ENCODE measurements around the gene LRP11.

Gene LRP11

DNA sequence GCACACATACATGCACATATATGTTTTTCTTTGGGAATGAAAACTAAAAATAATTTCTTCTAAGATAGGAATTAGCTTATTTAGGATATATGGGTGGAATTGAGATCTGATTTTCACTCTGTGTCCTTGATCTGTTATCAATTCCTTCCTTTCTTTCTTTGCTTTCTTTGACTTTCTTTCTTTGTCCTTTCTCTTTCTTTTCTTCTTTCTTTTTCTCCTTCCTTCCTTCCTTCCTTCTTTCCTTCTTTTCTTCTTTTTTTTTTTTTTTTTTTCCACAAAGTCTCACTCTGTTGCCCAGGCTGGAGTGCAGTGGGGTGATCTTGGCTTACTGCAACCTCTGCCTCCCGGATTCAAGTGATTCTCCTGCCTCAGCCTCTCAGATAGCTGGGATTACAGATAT, 86.5 kb downstream of the LRP11 start:
- DNase-seq: no peak

DNA sequence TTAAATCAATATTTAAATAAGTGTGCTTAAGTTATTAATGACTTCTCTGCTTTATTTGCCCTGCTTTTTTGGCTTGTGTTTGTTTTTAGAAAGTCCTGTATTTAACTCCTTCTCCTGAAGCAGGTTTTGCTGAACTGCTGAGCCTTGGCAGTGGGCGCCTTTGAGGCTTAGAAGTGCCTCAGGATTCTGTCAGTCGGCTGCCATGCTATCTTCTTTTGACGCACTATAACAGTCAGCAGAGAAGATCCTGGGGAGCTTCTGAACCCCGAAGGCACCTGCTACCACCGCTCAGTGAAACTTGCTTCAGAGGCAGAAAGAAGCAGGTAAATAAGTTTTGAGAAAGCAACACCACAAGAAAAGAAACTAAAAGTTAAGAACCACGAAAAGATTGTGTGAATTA, 92.2 kb downstream of the LRP11 start:
- no peak for DNase-seq

DNA sequence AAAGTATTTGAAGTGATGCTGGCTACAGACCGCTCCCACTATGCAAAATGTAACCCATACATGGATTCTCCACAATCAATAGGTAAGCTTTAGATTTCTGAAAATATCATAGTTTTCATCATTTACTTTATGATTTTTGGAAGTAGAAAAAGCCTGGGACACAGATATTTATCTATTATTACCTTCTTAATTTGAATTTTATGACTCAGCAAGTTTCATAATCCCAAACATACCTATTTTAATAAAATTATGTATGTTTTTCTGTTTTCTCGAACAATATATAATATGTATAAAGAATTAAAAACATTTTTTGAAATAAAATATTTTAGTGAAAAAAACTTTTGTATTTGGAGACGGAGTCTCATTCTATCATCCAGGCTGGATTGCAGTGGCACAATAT, 93.0 kb downstream of the LRP11 start:
- no peak for DNase-seq

DNA sequence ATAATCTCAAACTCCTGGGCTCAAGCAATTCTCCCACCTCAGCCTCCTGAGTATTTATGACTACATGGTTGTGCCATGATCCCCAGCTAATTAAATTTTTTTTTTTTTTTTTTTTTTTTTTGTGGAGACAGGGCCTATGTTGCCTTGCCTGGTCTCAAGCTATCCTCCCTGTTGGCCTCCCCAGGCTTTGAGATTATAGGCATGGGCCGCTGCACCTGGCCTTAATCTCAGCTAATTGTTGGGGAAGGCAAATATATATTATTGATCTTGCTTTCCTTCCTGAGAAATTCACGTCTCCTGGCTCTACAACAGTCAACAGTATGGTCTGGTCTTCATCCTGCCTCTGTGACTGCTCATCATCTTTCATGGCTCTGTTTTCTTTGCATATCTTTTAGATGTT, 94.5 kb downstream of the LRP11 start:
- DNase-seq: no peak

All from COR-L47 (cell line).